Stimulated activated CD4-positive, alpha-beta T cell treated with anti-CD3 and anti-CD28 coated beads, Interleukin-1b, Interleukin-23, amount 100 ng/mL, for 24 hours (primary cell): Measurements from ENCODE around the gene HPX.

ENCODE experiments used
- DNase-seq, 4 experiments: peaks; one replicate each; pipeline ENCODE4 v3.0.0-alpha.2; 2020; ENCODE audit warnings: low read depth in 4 of 4, low spot score in 1 of 4

Gene HPX

DNA sequence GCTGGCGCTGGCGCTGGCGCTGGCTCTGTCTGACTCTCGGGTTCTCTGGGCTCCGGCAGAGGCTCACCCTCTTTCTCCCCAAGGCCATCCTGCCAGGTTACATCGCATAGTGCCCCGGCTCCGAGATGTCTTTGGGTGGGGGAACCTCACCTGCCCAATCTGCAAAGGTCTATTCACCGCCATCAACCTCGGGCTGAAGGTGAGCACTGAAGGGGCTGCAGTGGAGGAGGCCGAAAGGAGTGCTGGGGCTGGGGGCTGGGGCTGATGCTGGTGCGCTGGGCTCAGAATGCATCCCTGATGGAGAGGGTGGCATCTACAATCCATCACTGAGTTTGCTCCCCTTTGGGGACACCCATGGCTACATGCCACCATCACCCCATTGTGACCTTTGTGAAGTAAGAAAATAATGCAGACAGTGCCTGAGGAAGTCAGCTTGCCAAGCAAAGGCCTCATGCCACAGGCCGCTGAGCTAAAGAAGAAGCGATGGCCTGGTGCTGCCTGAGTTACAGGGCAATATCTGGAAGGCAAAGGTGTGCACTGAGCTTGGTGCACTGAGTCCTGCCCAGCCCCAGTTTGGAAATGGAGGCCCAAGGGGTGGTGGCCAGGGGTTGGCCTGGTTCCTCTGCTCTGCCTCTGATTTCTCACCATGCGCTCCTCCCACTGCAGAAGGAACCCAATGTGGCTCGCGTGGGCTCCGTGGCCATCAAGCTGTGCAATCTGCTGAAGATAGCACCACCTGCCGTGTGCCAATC lies 49.9 kb downstream of the HPX start:
- DNase-seq, result no peak

DNA sequence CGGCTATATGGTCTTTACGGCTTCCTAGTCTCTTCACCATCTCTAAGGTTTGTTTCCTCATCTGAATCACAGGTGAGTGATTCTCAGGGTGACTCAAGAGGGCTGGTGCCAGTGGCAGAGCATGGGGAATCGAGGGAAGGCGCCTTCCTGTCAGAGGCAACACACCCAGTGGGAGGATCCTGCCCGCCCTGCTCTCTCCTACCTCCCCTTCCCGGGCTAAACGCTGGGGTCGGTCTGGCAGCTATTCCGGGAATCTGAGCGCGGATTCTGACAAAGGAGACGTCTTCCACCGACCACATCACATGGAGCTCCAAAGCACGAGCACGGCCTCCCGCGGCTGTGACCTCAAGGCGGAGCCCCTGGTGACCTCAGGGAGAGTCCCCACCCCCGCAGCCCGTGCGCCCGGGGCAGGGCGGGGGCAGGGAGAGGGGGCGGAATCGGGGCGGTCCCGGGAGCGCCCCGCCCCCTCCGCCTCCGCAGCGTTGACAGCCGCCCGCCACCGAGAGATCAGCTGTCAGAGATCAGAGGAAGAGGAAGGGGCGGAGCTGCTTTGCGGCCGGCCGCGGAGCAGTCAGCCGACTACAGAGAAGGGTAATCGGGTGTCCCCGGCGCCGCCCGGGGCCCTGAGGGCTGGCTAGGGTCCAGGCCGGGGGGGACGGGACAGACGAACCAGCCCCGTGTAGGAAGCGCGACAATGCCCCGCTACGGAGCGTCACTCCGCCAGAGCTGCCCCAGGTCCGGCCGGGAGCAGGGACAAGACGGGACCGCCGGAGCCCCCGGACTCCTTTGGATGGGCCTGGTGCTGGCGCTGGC lies 50.7 kb downstream of the HPX start, which contains the start of gene SMPD1:
Gene SMPD1 (plus strand): TSS at position 570 of the 813 bp plus-strand sequence. CDS start 125 bp downstream, at position 695.
- peak; percentile 79 to 91 (median 88) for DNase-seq

DNA sequence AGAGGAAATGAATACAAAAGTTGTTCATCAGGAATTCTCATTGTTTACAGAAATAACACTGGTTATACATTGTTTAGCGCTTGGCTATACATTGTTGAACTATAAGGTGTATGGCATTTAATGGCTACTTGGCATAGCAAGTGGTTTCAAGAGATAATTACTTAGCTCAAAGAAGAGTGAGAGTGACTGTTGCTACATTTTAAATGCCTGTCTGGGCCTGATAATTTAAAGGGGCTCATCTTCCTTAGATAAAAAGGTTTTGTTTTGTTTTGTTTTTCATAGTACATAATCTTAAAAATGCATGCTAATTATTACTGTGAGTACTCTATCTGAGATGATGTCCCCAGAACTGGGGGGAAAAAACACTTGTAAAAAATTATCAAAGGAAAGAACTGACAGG lies 52.0 kb downstream of the HPX start:
- no peak for DNase-seq

DNA sequence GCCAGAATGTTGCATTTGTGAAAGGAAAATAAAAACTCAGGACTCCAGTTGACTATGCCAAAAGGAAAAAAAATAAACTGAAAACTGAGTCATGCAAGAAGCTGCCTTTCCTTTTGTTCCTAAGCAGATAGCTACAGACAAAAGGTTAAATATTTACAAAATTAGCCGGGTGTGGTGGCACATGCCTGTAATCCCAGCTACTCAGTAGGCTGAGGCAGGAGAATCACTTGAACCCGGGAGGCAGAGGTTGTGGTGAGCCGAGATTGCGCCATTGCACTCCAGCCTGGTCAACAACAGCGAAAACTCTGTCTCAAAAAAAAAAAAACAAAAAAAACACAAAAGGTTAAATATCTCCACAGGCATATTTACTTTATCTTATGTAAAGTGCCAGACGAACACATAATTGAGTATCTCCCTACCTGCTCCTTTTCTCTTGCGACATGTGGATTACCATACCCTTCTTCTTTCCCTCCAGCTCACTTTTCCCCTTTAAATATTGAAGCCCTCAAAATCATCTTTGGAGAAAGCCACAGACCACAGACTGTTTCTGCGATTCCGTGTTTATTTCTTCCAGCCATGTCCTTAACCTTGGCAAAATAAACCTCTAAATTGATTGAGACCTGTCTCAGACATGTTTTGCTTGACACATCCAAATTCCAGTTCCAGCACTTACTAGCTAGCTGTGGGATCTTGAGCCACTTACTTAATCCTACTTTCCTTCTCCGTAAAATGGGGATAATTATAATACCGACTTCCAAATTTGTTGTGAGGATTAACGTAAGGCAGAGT lies 52.8 kb downstream of the HPX start:
- DNase-seq, result no peak

DNA sequence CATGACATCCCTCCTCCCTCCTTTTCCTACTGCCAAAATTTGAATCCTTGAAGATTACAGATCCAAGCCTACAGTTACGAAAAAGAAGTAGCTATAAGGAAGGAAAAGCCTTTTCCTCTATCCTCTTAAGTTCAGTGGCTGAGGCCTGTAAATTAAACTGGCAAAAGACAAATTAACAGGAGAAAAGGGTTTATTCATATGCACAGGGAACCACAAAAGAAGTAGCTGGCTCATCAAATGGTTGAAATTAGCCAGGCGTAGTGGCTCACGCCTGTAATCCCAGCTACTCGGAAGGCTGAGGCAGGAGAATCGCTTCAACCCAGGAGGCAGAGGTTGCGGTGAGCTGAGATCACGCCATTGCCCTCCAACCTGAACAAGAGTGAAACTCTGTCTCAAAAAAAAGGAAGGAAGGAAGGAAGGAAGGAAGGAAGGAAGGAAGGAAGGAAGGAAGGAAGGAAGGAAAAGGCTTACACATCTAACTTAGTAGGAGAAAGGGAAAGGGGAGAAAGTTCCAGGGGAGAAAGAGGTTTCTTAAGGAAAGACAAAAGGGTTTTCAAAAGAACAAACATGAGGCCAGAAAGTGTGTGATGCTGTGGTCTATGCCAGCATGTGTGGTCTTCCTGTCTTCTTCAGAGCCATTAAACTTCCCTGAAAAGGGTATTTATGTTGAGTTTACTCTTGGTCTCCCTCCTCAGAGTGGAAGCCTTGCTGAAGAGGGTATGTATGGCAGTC lies 55.6 kb downstream of the HPX start:
- no peak for DNase-seq
